Measurements from ENCODE around the gene OBSCN. TPM values are rescaled to one million over a fixed set of nuclear protein-coding genes. Genes with fewer than 3 reads are reported as not detected.

The OBSCN gene
- total RNA-seq, 2 donors from 2014 or later, result 34.3 to 45.2 TPM

DNA sequence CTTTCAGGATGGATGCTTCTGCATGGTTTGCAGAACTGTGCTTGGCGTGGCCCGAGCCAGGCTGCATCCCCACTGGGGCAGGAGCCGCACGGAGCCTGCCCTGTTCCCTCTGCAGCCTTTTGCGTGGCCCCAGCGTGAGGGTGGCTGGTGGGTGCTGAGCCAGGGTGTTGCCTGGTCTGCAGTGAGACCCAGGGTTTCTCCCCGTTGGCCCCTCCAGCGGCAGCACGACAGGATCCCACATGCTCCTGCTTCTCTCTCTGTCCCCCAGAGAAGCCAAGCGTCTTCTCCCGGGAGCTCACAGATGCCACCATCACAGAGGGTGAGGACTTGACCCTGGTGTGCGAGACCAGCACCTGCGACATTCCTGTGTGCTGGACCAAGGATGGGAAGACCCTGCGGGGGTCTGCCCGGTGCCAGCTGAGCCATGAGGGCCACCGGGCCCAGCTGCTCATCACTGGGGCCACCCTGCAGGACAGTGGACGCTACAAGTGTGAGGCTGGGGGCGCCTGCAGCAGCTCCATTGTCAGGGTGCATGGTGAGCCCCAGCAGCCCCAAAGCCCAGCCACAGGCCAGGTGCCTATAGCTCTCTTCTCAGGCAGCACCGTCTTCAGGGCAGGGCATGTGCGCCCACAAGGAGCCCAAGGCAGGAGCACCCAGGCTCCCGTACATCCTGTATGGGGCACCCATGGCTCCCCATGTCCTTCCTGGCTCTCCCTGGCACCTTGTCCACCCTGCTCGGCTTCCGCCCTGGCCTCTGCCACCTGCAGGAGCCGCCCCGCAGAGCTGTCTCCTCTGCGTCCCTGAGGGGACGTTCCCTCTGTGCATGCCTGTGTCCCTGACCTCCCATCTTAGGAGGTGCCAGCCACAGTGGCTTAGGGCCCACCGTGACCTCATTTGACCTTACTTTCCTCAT lies 78.9 kb downstream of the OBSCN start:
- intact Hi-C loops (cut with DNase I), result no loop called here
- 91% methylated on average over 28 of the region's 28 CpGs for WGBS
- H3K4me3 ChIP-seq, result no peak overlapping the region
- no peak overlapping the region for H3K27ac ChIP-seq
- no peaks in the 10 kb centered on the region for H3K27me3 ChIP-seq (replicated peaks; ENCODE audit: insufficient read depth)
- H3K36me3 ChIP-seq, result no peaks in the 10 kb centered on the region
- H3K9me3 ChIP-seq, result no peaks in the 10 kb centered on the region
- no peak for TF ChIP-seq POLR2AphosphoS5 (IDR thresholded peaks at IDR 0.05)
- TF ChIP-seq, protein P1, sequence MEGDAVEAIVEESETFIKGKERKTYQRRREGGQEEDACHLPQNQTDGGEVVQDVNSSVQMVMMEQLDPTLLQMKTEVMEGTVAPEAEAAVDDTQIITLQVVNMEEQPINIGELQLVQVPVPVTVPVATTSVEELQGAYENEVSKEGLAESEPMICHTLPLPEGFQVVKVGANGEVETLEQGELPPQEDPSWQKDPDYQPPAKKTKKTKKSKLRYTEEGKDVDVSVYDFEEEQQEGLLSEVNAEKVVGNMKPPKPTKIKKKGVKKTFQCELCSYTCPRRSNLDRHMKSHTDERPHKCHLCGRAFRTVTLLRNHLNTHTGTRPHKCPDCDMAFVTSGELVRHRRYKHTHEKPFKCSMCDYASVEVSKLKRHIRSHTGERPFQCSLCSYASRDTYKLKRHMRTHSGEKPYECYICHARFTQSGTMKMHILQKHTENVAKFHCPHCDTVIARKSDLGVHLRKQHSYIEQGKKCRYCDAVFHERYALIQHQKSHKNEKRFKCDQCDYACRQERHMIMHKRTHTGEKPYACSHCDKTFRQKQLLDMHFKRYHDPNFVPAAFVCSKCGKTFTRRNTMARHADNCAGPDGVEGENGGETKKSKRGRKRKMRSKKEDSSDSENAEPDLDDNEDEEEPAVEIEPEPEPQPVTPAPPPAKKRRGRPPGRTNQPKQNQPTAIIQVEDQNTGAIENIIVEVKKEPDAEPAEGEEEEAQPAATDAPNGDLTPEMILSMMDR (IDR thresholded peaks at IDR 0.05), result no peak
- TF ChIP-seq POLR2A (IDR thresholded peaks at IDR 0.05), result no peak
- DNase-seq (ENCODE audit: low spot score), result no peak
- no peaks in the 10 kb centered on the region for H3K4me1 ChIP-seq (replicated peaks)

GRCh38 chr1:228287541-228288425 lies 79.9 kb downstream of the OBSCN start:
- no peaks in the 10 kb centered on the region for H3K27me3 ChIP-seq (replicated peaks; ENCODE audit: insufficient read depth)
- no peaks in the 10 kb centered on the region for H3K9me3 ChIP-seq
- no peak for TF ChIP-seq POLR2A (IDR thresholded peaks at IDR 0.05)
- TF ChIP-seq, protein P1 (IDR thresholded peaks at IDR 0.05), result no peak
- no peak for TF ChIP-seq POLR2AphosphoS5 (IDR thresholded peaks at IDR 0.05)
- WGBS, result 91% methylated on average over 32 of the region's 32 CpGs
- H3K27ac ChIP-seq, result no peak overlapping the region
- H3K4me3 ChIP-seq, result no peak overlapping the region
- H3K4me1 ChIP-seq (replicated peaks), result no peaks in the 10 kb centered on the region
- no peak for DNase-seq (ENCODE audit: low spot score)
- H3K36me3 ChIP-seq, result no peaks in the 10 kb centered on the region
- intact Hi-C loops (cut with DNase I), result no loop called here

DNA sequence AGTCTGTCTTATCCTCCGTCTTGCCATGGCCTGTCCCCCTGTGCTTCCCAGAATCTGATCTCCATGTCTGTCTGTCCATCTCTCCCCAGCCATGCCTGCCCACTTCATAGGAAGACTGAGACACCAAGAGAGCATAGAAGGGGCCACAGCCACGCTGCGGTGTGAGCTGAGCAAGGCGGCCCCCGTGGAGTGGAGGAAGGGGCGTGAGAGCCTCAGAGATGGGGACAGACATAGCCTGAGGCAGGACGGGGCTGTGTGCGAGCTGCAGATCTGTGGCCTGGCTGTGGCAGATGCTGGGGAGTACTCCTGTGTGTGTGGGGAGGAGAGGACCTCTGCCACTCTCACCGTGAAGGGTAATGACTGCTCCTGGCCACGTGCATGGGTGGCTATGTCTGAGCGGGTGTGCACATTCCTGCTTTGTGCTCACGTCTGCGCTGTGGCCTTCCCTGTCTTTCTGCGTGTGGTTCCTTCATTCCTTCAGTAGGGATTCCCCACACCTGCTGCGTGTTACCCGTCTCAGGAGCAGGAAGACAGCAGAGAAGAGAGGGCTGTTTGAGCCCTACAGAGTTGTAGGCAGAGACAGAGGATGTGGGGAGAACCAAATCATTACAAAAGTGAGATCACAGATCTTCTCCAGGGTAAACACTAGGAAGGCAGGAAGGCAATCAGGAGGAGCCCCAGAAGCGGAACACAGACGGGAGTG lies 80.8 kb downstream of the OBSCN start:
- H3K9me3 ChIP-seq, result no peaks in the 10 kb centered on the region
- DNase-seq (ENCODE audit: low spot score), result no peak
- H3K27ac ChIP-seq, result no peak overlapping the region
- intact Hi-C loops (cut with DNase I), result no loop called here
- no peak for TF ChIP-seq POLR2AphosphoS5 (IDR thresholded peaks at IDR 0.05)
- TF ChIP-seq, protein P1 (IDR thresholded peaks at IDR 0.05), result no peak
- no peak for TF ChIP-seq POLR2A (IDR thresholded peaks at IDR 0.05)
- WGBS, result 87% methylated on average over 18 of the region's 18 CpGs
- no peaks in the 10 kb centered on the region for H3K36me3 ChIP-seq
- H3K27me3 ChIP-seq (replicated peaks; ENCODE audit: insufficient read depth), result no peaks in the 10 kb centered on the region
- H3K4me1 ChIP-seq (replicated peaks), result no peaks in the 10 kb centered on the region
- H3K4me3 ChIP-seq, result no peak overlapping the region

DNA sequence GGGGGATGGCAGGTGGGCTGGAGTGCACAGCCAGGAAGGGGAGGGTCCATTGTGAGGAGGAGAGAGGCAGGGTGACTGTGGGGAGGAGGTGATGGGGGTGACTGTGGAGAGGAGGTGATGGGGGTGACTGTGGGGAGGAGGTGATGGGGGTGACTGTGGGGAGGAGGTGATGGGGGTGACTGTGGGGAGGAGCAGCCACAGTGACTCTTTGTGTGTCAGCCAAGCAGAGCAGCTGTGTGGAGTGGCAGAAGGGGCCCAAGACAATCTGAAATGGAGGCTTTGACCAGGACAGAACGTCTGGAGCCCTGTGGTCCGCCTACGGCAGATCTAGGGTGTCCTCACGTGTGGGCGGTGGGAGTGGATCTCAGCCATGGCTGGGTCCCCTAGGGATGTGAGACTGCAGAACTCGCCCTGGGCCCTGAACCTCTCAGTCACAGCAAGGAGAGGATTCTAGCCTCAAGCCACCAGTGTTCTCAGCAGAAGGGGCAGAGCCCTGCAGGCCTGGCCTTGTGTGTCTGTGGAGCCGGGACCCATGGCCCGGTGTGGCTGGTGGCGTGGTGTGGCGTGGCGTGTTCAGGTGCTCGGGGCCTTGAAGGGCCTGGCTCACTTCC lies 81.5 kb downstream of the OBSCN start:
- Histone ChIP-seq H3K4me1 (replicated peaks) (no peaks in the 10 kb centered on the region), H3K4me3 (no peak overlapping the region), H3K27ac (no peak overlapping the region), H3K27me3 (replicated peaks; ENCODE audit: insufficient read depth) (no peaks in the 10 kb centered on the region), H3K9me3 (no peaks in the 10 kb centered on the region), H3K36me3 (no peaks in the 10 kb centered on the region)
- WGBS, result 93% methylated on average over 9 of the region's 12 CpGs
- intact Hi-C loops (cut with DNase I), result no loop called here
- TF ChIP-seq, protein P1 (IDR thresholded peaks at IDR 0.05), result no peak
- TF ChIP-seq POLR2A (IDR thresholded peaks at IDR 0.05) (no peak), POLR2AphosphoS5 (IDR thresholded peaks at IDR 0.05) (no peak)
- no peak for DNase-seq (ENCODE audit: low spot score)

Data from prostate gland (tissue), 2 donors.